Measurements from ENCODE around the gene RPN2.

GRCh38 chr20:37285664-37286374 is 106.7 kb downstream of the RPN2 start:
- TF ChIP-seq ZNF8 (CRISPR knock-in tag; IDR thresholded peaks at IDR 0.05): no peak
- TF ChIP-seq BACH2 (CRISPR knock-in tag; IDR thresholded peaks at IDR 0.05; ENCODE audit: borderline replicate concordance): no peak
- TF ChIP-seq TCF4 (CRISPR knock-in tag; IDR thresholded peaks at IDR 0.05; ENCODE audit: borderline replicate concordance): no peak
- TF ChIP-seq CSRNP3 (CRISPR knock-in tag; IDR thresholded peaks at IDR 0.05): no peak
- TF ChIP-seq SNAI2 (CRISPR knock-in tag; IDR thresholded peaks at IDR 0.05): no peak
- TF ChIP-seq TOX (CRISPR knock-in tag; IDR thresholded peaks at IDR 0.05; ENCODE audit: borderline replicate concordance): no peak
- no peak for TF ChIP-seq CREB5 (CRISPR knock-in tag; IDR thresholded peaks at IDR 0.05; ENCODE audit: low read depth)

All from SK-N-SH treated with all-trans-retinoic acid at 6 μM for 48 hours (cell line).